Measurements from ENCODE around the gene AUTS2.

The AUTS2 gene

DNA sequence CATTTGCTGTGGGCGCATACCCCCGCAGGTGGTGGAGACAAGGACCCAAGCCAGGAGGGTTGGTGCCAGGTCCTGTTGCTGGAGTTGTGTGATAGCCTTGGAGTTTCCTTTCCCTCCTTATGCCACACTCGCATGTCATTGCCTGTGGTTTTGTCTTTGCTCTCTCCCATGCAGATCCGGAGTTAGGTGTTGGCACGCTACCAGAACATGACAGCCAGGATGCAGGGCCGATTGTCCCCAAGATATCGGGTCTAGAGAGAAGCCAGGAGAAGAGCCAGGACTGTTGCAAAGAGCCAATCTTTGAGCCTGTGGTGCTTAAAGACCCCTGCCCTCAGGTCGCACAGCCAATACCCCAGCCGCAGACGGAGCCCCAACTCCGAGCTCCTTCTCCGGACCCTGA lies 1164.4 kb downstream of the AUTS2 start:
- no peak overlapping the region for H3K27ac ChIP-seq (ENCODE audit: low read depth, low read length)
- peaks cover 40% of the 10 kb centered on the region for H3K36me3 ChIP-seq (ENCODE audit: control insufficient read depth, insufficient read depth, low read length)
- H3K9me3 ChIP-seq (ENCODE audit: control insufficient read depth, insufficient read depth, low read depth, low read length): no peaks in the 10 kb centered on the region
- peaks cover 13% of the 10 kb centered on the region for H3K4me1 ChIP-seq (ENCODE audit: control insufficient read depth, insufficient read depth, low read length)
- H3K4me3 ChIP-seq (ENCODE audit: low read depth, low read length): no peak overlapping the region
- no peak overlapping the region for H3K9ac ChIP-seq (ENCODE audit: low read length)
- H3K27me3 ChIP-seq (ENCODE audit: control insufficient read depth, insufficient read depth, low read length): no peaks in the 10 kb centered on the region

DNA sequence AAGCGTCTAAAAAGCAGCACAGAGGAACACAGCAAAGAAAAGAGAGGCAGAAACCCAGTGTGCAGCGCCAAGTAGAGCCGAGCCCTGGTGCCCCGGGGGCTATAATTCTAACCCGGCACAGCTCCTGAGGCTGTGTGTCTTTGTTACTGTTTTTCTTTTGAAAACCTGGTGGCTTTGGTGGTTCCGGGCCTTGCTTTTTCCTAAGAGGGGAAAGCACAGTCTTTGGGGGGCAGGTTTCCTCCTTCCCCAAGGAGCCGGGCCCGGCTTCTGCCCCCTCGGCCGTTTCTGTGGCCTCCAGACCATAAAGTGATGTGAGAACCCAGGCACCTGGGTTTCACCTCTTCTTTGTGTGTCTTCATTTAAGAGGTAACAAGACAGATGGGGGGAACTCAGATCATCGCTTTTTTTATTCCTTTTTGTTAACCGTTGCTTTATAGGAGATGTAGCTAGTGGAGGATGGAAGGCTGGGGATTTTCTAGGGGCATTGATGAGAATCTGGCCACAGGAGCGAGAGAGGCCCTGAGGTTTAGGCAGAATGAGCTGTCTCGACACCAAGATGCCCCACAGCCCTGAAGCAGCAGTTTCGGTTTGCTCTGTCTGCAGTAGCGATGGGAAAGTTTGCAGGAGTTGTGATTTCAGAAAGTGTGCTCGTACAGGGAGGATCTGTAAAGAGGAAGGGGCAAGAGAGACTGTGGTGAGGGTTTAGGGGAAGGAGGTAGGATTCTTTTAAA lies 1165.9 kb downstream of the AUTS2 start:
- Histone ChIP-seq H3K4me1 (ENCODE audit: control insufficient read depth, insufficient read depth, low read length) (peaks cover 11% of the 10 kb centered on the region), H3K27me3 (ENCODE audit: control insufficient read depth, insufficient read depth, low read length) (no peaks in the 10 kb centered on the region), H3K36me3 (ENCODE audit: control insufficient read depth, insufficient read depth, low read length) (peaks cover 51% of the 10 kb centered on the region), H3K9me3 (ENCODE audit: control insufficient read depth, insufficient read depth, low read depth, low read length) (no peaks in the 10 kb centered on the region), H3K27ac (ENCODE audit: low read depth, low read length) (no peak overlapping the region), H3K4me3 (ENCODE audit: low read depth, low read length) (no peak overlapping the region), H3K9ac (ENCODE audit: low read length) (no peak overlapping the region)

DNA sequence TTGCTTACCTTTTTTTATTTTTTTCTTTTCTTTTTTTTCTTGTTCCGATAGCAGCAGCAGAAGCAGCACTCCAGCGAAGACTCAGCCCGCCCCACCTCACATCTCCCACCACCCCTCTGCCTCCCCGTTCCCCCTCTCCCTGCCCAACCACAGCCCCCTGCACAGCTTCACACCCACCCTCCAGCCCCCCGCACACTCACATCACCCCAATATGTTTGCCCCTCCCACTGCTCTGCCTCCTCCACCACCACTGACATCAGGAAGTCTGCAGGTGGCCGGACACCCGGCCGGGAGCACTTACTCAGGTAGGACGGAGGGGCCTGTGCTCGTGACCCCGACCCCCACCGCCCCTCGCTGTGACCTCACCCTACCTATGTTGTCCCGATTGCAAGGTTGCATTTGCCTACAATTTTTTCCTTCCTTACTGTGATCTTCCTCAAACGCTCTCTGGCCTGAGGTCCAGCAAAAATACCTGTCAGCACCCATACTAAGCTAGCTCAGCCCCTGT lies 1166.5 kb downstream of the AUTS2 start:
- Histone ChIP-seq H3K4me1 (ENCODE audit: control insufficient read depth, insufficient read depth, low read length) (peaks cover 11% of the 10 kb centered on the region), H3K9me3 (ENCODE audit: control insufficient read depth, insufficient read depth, low read depth, low read length) (no peaks in the 10 kb centered on the region), H3K36me3 (ENCODE audit: control insufficient read depth, insufficient read depth, low read length) (peaks cover 53% of the 10 kb centered on the region), H3K27me3 (ENCODE audit: control insufficient read depth, insufficient read depth, low read length) (no peaks in the 10 kb centered on the region), H3K27ac (ENCODE audit: low read depth, low read length) (no peak overlapping the region), H3K9ac (ENCODE audit: low read length) (no peak overlapping the region), H3K4me3 (ENCODE audit: low read depth, low read length) (no peak overlapping the region)

DNA sequence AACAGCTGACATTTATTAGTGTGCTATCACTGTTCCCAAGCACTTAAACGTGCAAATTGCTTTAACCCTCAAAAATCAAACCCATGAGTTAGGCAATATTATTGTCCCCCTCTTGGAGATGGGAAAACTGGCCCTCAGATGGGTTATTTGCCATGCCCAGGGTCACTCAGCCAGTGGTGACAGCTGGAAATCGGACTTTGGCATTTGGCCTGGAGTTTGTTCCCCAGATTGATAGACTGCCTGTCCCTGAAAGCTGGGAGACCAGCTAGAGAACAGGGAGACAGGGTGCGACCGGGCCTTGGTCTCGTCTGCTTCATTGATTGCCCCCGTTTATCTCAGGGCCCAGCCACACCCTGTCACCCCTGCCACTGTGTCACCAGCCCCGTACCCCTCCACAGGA lies 1167.4 kb downstream of the AUTS2 start:
- Histone ChIP-seq H3K4me3 (ENCODE audit: low read depth, low read length) (no peak overlapping the region), H3K36me3 (ENCODE audit: control insufficient read depth, insufficient read depth, low read length) (peaks cover 62% of the 10 kb centered on the region), H3K9ac (ENCODE audit: low read length) (no peak overlapping the region), H3K4me1 (ENCODE audit: control insufficient read depth, insufficient read depth, low read length) (peaks cover 11% of the 10 kb centered on the region), H3K27me3 (ENCODE audit: control insufficient read depth, insufficient read depth, low read length) (no peaks in the 10 kb centered on the region), H3K27ac (ENCODE audit: low read depth, low read length) (no peak overlapping the region), H3K9me3 (ENCODE audit: control insufficient read depth, insufficient read depth, low read depth, low read length) (no peaks in the 10 kb centered on the region)

DNA sequence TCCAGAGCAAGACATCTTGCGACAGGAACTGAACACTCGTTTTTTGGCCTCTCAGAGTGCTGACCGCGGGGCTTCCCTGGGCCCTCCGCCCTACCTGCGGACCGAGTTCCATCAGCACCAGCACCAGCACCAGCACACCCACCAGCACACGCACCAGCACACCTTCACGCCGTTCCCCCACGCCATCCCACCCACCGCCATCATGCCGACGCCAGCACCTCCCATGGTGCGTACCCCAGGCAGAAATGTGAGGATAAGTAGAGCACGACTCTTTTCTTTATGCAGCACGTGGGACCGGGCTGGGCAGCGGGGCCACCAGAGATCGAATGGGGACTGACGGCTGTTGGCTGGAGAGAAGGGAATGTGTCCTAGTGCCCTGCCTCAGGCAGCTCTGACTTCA lies 1167.8 kb downstream of the AUTS2 start:
- Histone ChIP-seq H3K9ac (ENCODE audit: low read length) (no peak overlapping the region), H3K36me3 (ENCODE audit: control insufficient read depth, insufficient read depth, low read length) (peaks cover 67% of the 10 kb centered on the region), H3K27me3 (ENCODE audit: control insufficient read depth, insufficient read depth, low read length) (no peaks in the 10 kb centered on the region), H3K9me3 (ENCODE audit: control insufficient read depth, insufficient read depth, low read depth, low read length) (no peaks in the 10 kb centered on the region), H3K27ac (ENCODE audit: low read depth, low read length) (no peak overlapping the region), H3K4me1 (ENCODE audit: control insufficient read depth, insufficient read depth, low read length) (peaks cover 11% of the 10 kb centered on the region), H3K4me3 (ENCODE audit: low read depth, low read length) (no peak overlapping the region)

DNA sequence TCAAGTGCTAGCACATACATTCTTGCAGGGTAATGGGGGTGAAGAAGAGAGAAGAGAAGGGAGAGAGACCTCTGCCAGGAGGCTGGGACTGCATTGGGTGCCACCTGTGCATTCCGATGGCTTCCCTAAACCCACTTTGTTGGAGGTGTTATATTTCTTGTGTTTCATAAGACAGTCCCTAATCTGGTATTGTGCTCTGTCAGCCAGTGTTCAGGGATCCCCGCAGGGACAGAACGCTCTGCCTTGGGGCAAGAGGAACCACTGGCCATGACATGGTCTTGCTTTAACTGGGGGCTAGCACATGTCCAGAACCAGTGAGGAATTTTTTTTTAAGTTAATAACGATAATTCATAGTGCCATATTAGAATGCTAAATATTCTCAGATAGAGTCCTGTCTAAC lies 1168.4 kb downstream of the AUTS2 start:
- H3K4me3 ChIP-seq (ENCODE audit: low read depth, low read length): no peak overlapping the region

DNA sequence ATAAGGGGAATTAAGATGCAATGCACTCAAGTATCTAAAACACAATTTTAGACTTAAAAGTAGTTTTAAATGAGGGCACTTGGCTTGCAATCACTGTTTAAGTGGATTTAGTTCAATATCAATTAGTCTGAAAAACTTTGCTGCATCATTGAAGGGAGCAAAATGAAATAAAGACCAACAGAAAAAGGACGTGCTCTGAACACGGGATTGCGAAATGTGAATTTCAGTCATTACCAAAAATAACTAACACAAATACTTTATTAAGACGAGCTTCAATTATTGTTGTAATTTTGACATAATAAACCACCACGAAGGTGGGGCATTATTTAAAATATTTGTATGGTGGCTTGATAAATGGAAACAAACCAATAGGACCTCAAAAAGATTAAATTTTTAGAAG lies 1171.9 kb downstream of the AUTS2 start:
- no peak overlapping the region for H3K9ac ChIP-seq (ENCODE audit: low read length)
- no peaks in the 10 kb centered on the region for H3K9me3 ChIP-seq (ENCODE audit: control insufficient read depth, insufficient read depth, low read depth, low read length)
- H3K36me3 ChIP-seq (ENCODE audit: control insufficient read depth, insufficient read depth, low read length): peaks cover 90% of the 10 kb centered on the region
- peaks cover 33% of the 10 kb centered on the region for H3K4me1 ChIP-seq (ENCODE audit: control insufficient read depth, insufficient read depth, low read length)
- H3K4me3 ChIP-seq (ENCODE audit: low read depth, low read length): no peak overlapping the region
- H3K27ac ChIP-seq (ENCODE audit: low read depth, low read length): no peak overlapping the region
- H3K27me3 ChIP-seq (ENCODE audit: control insufficient read depth, insufficient read depth, low read length): no peaks in the 10 kb centered on the region

More for the DNA sequence above, 1168.4 kb downstream of the AUTS2 start:
- H3K27ac ChIP-seq (ENCODE audit: low read depth, low read length): no peak overlapping the region
- H3K27me3 ChIP-seq (ENCODE audit: control insufficient read depth, insufficient read depth, low read length): no peaks in the 10 kb centered on the region
- H3K36me3 ChIP-seq (ENCODE audit: control insufficient read depth, insufficient read depth, low read length): peaks cover 72% of the 10 kb centered on the region
- no peak overlapping the region for H3K9ac ChIP-seq (ENCODE audit: low read length)
- H3K9me3 ChIP-seq (ENCODE audit: control insufficient read depth, insufficient read depth, low read depth, low read length): no peaks in the 10 kb centered on the region
- H3K4me1 ChIP-seq (ENCODE audit: control insufficient read depth, insufficient read depth, low read length): peaks cover 11% of the 10 kb centered on the region

DNA sequence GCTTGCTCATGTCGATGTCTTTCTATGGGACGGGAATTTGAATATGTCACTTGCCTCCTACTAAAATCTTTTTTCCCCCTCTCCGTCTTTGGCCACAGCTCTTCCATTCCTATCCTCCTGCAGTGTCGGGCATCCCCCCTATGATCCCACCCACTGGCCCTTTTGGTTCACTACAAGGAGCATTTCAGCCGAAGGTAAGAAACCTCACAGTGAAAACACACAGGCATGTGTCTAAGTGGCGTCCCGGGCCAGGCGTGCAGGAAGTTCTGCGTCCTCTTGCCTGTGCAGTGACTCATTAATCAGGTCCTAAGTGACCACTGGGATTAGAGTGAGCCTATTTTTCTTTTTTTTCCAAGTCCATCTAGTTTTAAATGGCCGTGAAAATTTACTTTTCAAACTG lies 1173.2 kb downstream of the AUTS2 start:
- no peak overlapping the region for H3K27ac ChIP-seq (ENCODE audit: low read depth, low read length)
- H3K4me1 ChIP-seq (ENCODE audit: control insufficient read depth, insufficient read depth, low read length): peaks cover 33% of the 10 kb centered on the region
- H3K36me3 ChIP-seq (ENCODE audit: control insufficient read depth, insufficient read depth, low read length): peaks cover 84% of the 10 kb centered on the region
- no peak overlapping the region for H3K4me3 ChIP-seq (ENCODE audit: low read depth, low read length)
- H3K9me3 ChIP-seq (ENCODE audit: control insufficient read depth, insufficient read depth, low read depth, low read length): no peaks in the 10 kb centered on the region
- no peak overlapping the region for H3K9ac ChIP-seq (ENCODE audit: low read length)
- no peaks in the 10 kb centered on the region for H3K27me3 ChIP-seq (ENCODE audit: control insufficient read depth, insufficient read depth, low read length)

DNA sequence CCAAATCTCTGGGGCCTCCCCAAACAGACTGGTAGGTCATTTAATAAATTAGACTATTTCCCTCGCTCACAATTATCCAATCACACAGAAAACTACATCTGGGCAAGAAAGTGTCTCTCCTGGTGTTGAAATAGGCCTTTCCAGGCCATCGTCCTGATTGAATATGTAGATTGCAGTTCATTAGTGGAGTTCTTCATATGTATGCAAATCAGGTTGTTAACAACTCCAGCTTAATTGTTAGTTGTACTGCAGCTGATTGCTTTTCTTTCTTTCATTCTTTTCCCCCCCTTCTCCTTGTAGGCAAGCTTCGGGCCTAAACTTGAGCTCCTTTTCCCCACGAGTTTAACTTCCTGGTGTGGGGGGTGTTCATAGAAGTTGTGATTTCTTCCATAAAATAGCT lies 1174.6 kb downstream of the AUTS2 start:
- Histone ChIP-seq H3K36me3 (ENCODE audit: control insufficient read depth, insufficient read depth, low read length) (peaks cover 84% of the 10 kb centered on the region), H3K9me3 (ENCODE audit: control insufficient read depth, insufficient read depth, low read depth, low read length) (no peaks in the 10 kb centered on the region), H3K27ac (ENCODE audit: low read depth, low read length) (no peak overlapping the region), H3K4me3 (ENCODE audit: low read depth, low read length) (no peak overlapping the region), H3K9ac (ENCODE audit: low read length) (no peak overlapping the region), H3K4me1 (ENCODE audit: control insufficient read depth, insufficient read depth, low read length) (peaks cover 33% of the 10 kb centered on the region), H3K27me3 (ENCODE audit: control insufficient read depth, insufficient read depth, low read length) (no peaks in the 10 kb centered on the region)

DNA sequence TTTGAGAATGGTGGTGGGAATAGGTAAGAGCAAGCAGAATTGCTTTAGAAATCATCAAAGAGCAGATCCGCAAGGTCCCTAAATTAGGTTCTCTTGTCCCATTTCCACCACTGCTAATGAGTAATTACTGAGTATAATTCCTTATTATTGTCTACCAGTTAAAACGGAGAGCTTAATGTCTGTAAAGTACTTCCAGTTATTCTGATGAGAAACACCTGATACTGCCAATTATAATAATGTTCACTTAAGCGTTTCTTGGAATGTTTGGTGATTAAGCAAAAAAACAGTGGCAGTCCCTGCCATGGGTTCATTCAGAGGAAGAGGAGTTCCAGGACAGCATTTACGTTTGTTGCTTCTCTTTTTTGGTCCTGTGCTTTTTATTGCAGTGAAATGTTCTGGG lies 1175.1 kb downstream of the AUTS2 start:
- peaks cover 84% of the 10 kb centered on the region for H3K36me3 ChIP-seq (ENCODE audit: control insufficient read depth, insufficient read depth, low read length)
- no peak overlapping the region for H3K9ac ChIP-seq (ENCODE audit: low read length)
- H3K4me1 ChIP-seq (ENCODE audit: control insufficient read depth, insufficient read depth, low read length): peaks cover 33% of the 10 kb centered on the region
- no peaks in the 10 kb centered on the region for H3K9me3 ChIP-seq (ENCODE audit: control insufficient read depth, insufficient read depth, low read depth, low read length)
- no peak overlapping the region for H3K4me3 ChIP-seq (ENCODE audit: low read depth, low read length)
- no peaks in the 10 kb centered on the region for H3K27me3 ChIP-seq (ENCODE audit: control insufficient read depth, insufficient read depth, low read length)
- no peak overlapping the region for H3K27ac ChIP-seq (ENCODE audit: low read depth, low read length)

DNA sequence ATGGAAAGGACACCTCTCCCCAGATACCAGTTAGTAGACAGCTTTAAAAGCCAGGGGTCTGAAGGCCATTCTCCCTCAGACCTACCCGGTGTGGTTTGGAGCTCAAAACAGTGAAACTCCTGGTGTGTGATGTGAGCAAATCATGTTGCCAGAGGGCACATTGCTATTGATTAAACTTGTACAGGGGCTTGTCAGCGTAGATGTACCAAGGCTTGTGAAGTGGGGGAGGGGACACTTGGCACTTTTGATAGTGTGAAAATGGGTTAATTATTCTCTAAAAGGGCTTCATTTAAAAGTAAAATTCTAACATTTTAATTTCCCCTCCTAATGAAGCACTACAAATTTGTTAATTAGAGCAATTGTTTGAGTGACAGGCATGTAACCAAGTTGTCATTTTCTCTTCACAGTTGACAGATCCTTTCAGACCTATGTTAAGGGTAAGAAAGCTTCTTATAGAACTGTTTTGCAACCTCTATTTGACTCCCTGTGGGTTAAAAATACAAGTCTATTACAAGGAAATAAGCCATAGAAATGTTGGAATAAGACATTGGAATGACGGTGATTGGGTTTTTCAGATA lies 1176.8 kb downstream of the AUTS2 start:
- Histone ChIP-seq H3K9me3 (ENCODE audit: control insufficient read depth, insufficient read depth, low read depth, low read length) (no peaks in the 10 kb centered on the region), H3K36me3 (ENCODE audit: control insufficient read depth, insufficient read depth, low read length) (peaks cover 91% of the 10 kb centered on the region), H3K27ac (ENCODE audit: low read depth, low read length) (no peak overlapping the region), H3K27me3 (ENCODE audit: control insufficient read depth, insufficient read depth, low read length) (no peaks in the 10 kb centered on the region), H3K4me3 (ENCODE audit: low read depth, low read length) (no peak overlapping the region), H3K4me1 (ENCODE audit: control insufficient read depth, insufficient read depth, low read length) (peaks cover 33% of the 10 kb centered on the region), H3K9ac (ENCODE audit: low read length) (no peak overlapping the region)
